GM13976 (cell line): ENCODE results near the gene TUFM.
"Not testable (repeated sequence)": the region's sequence is repeated elsewhere in the genome, so short reads cannot be mapped to it uniquely, and the experiment has no call there.

Experiments used
- DNase-seq: peaks from one replicate; pipeline ENCODE4 v3.0.0; 2012; ENCODE audit warnings: low spot score
- CTCF ChIP-seq: IDR thresholded peaks from 2 replicates; pipeline ENCODE4 v1.5.1; 2012; ENCODE audit warnings: borderline replicate concordance, mild to moderate bottlenecking; ENCODE audit not compliant: insufficient read depth; ENCODE audit errors: extremely low read depth, missing control alignments, control extremely low read depth
- in situ Hi-C: fragments of 300-500 bp; cut with MboI; formaldehyde crosslinking; loops from one replicate; pipeline ENCODE4 v1.12.0; 2022; ENCODE audit warnings: low sequenced_read_pairs, mixed read lengths, inconsistent platforms; ENCODE audit not compliant: unreplicated experiment

TUFM gene

GRCh38 chr16:28823873-28824716 lies 22.1 kb downstream of the TUFM start:
- in situ Hi-C loops: no loop called here
- TF ChIP-seq CTCF: no peak

GRCh38 chr16:28823291-28823872 lies 22.8 kb downstream of the TUFM start:
- DNase-seq: no peak
- in situ Hi-C loops: no loop called here

More at GRCh38 chr16:28823873-28824716, 22.1 kb downstream of the TUFM start:
- peak; percentile 96 for DNase-seq

GRCh38 chr16:28822520-28823290 lies 23.4 kb downstream of the TUFM start, which contains the start of gene ATXN2L:
Gene ATXN2L (plus strand): TSS chr16:28822999. CDS start chr16:28823260, 261 bp downstream.
- DNase-seq: peak; percentile 92
- TF ChIP-seq CTCF: no peak
- in situ Hi-C loops: no loop called here

More at GRCh38 chr16:28823291-28823872, 22.8 kb downstream of the TUFM start:
- TF ChIP-seq CTCF: no peak

- in situ Hi-C loops: no loop called here
- DNase-seq: no peak
- TF ChIP-seq CTCF: no peak
Measured at GRCh38 chr16:28821874-28822519, 24.2 kb downstream of the TUFM start.

- in situ Hi-C loops, DNase-seq: not testable (repeated sequence)
Measured at GRCh38 chr16:28820546-28820945, 25.6 kb downstream of the TUFM start.

- in situ Hi-C loops: no loop called here
- DNase-seq: no peak
- TF ChIP-seq CTCF: no peak
Measured at GRCh38 chr16:28820016-28820415, 26.1 kb downstream of the TUFM start.

GRCh38 chr16:28807445-28808120 lies 38.6 kb downstream of the TUFM start:
- in situ Hi-C loops, DNase-seq: not testable (repeated sequence)
